ENCODE measurements around the gene LOX.

- peak; percentile 11 for TF ChIP-seq CTCF (IDR thresholded peaks at IDR 0.05)
- no peak for TF ChIP-seq EZH2 (IDR thresholded peaks at IDR 0.05)
Measured at GRCh38 chr5:122030251-122030650, 47.8 kb downstream of the LOX start.
